Body of pancreas (tissue), 4 donors: ENCODE data around the gene ARHGAP24. TPM values are rescaled to one million over a fixed set of nuclear protein-coding genes. Genes with fewer than 3 reads are reported as not detected.

Experiments used
- ATAC-seq: fragments of 150-250 bp; one replicate; pipeline ENCODE4 v1.9.1; 2016
- DNase-seq, 4 donors: peaks; one replicate each; pipeline ENCODE4 v3.0.0-alpha.2; 2019
- H3K27ac ChIP-seq, 4 donors: fragments of 200-600 bp; sonication (generic); 1 replicate in 3 of 4; 2 replicates in 1 of 4; pipeline versions ENCODE4 v1.5.1 to v1.6.1; 2016 to 2019; ENCODE audit warnings: mild to moderate bottlenecking in 1 of 4, mixed read lengths in 1 of 4, moderate library complexity in 1 of 4
- H3K27me3 ChIP-seq, 2 donors: fragments of 200-600 bp; sonication (generic); one replicate each; pipeline ENCODE4 v1.6.0; 2016; ENCODE audit warnings: mild to moderate bottlenecking in 1 of 2
- H3K36me3 ChIP-seq, 2 donors: fragments of 200-600 bp; sonication (generic); replicated peaks in 1 of 2; 2 replicates each; pipeline ENCODE4 v1.5.1; 2016; ENCODE audit warnings: low read depth in 2 of 2; ENCODE audit not compliant: insufficient read depth in 1 of 2
- H3K4me1 ChIP-seq: fragments of 200-600 bp; sonication (generic); one replicate; pipeline ENCODE4 v1.6.0; 2016
- H3K4me3 ChIP-seq, 2 donors: fragments of 200-600 bp; sonication (generic); 1 replicate in 1 of 2; 2 replicates in 1 of 2; pipeline ENCODE4 v1.5.1; 2016 to 2019
- H3K9me3 ChIP-seq, 3 donors: fragments of 200-600 bp; sonication (generic); 1 replicate in 2 of 3; 2 replicates in 1 of 3; pipeline ENCODE4 v1.5.1; 2016
- CTCF ChIP-seq, 7 experiments: fragments of 450-650 bp in 4 of 7; fragments of 200-600 bp in 3 of 7; sonication (generic) in 3 of 7; IDR thresholded peaks; one replicate each; pipeline ENCODE4 v1.5.1; 2016 to 2019; ENCODE audit warnings: antibody characterized with exemption in 7 of 7
- POLR2A ChIP-seq, 3 donors: fragments of 450-650 bp; IDR thresholded peaks; one replicate each; pipeline ENCODE4 v1.6.1; 2016; ENCODE audit warnings: antibody characterized with exemption in 3 of 3, mild to moderate bottlenecking in 2 of 3
- WGBS, 2 donors: methylation state at CpG; one replicate each; pipeline ENCODE4 v1.1.5; 2017; 5-methylcytosine and 5-hydroxymethylcytosine counted together
- intact Hi-C: fragments of 100-400 bp; cut with DNase I; formaldehyde crosslinking; loops from one replicate; pipeline ENCODE4 v1.15.1; 2023
- total RNA-seq, 2 donors: library from RNA; depleted of rRNA; stranded (reverse); fragments of >200 nt; gene quantifications; one replicate each; pipeline ENCODE4 v1.1.0, GENCODE V29; 2016

ARHGAP24 gene
- total RNA-seq, 2 donors from 2014 or later: 43.3 to 113 TPM

GRCh38 chr4:85637778-85638177 lies 162.8 kb downstream of the ARHGAP24 start:
- Histone ChIP-seq H3K9me3 (no peaks in the 10 kb centered on the region), H3K36me3 (no peaks in the 10 kb centered on the region), H3K27ac (no peak overlapping the region), H3K4me1 (peaks cover 4% of the 10 kb centered on the region), H3K4me3 (no peak overlapping the region), H3K27me3 (no peaks in the 10 kb centered on the region)
- DNase-seq: no peak
- 89 to 97% methylated on average over 2 of the region's 2 CpGs for WGBS, 2 donors
- TF ChIP-seq CTCF (IDR thresholded peaks at IDR 0.05): no peak
- TF ChIP-seq POLR2A (IDR thresholded peaks at IDR 0.05): no peak
- no peak for ATAC-seq
- intact Hi-C loops: no loop called here

- Histone ChIP-seq H3K27ac (no peak overlapping the region), H3K9me3 (no peaks in the 10 kb centered on the region), H3K4me1 (no peaks in the 10 kb centered on the region), H3K27me3 (no peaks in the 10 kb centered on the region), H3K36me3 (no peaks in the 10 kb centered on the region), H3K4me3 (no peak overlapping the region)
- TF ChIP-seq CTCF (IDR thresholded peaks at IDR 0.05) (no peak), POLR2A (IDR thresholded peaks at IDR 0.05) (no peak)
- WGBS, 2 donors: 75% methylated on average over 4 of the region's 4 CpGs
- no peak for DNase-seq
- intact Hi-C loops: no loop called here
- ATAC-seq: no peak
These were observed 165.0 kb downstream of the ARHGAP24 start for GRCh38 chr4:85639946-85640345.

GRCh38 chr4:85642356-85643100 lies 167.6 kb downstream of the ARHGAP24 start:
- no peak for DNase-seq

GRCh38 chr4:85644061-85644460 lies 169.1 kb downstream of the ARHGAP24 start:
- Histone ChIP-seq H3K27ac (no peak overlapping the region), H3K27me3 (no peaks in the 10 kb centered on the region), H3K4me3 (no peak overlapping the region), H3K9me3 (no peaks in the 10 kb centered on the region), H3K36me3 (no peaks in the 10 kb centered on the region), H3K4me1 (no peaks in the 10 kb centered on the region)
- intact Hi-C loops: no loop called here
- DNase-seq: no peak
- 73 to 89% methylated on average over 2 of the region's 2 CpGs for WGBS, 2 donors
- no peak for ATAC-seq
- TF ChIP-seq CTCF (IDR thresholded peaks at IDR 0.05): no peak
- no peak for TF ChIP-seq POLR2A (IDR thresholded peaks at IDR 0.05)

More at GRCh38 chr4:85642356-85643100, 167.6 kb downstream of the ARHGAP24 start:
- Histone ChIP-seq H3K9me3 (no peaks in the 10 kb centered on the region), H3K27ac (no peak overlapping the region), H3K4me1 (no peaks in the 10 kb centered on the region), H3K4me3 (no peak overlapping the region), H3K27me3 (no peaks in the 10 kb centered on the region), H3K36me3 (no peaks in the 10 kb centered on the region)
- intact Hi-C loops: no loop called here
- ATAC-seq: no peak
- TF ChIP-seq CTCF (IDR thresholded peaks at IDR 0.05): no peak
- no peak for TF ChIP-seq POLR2A (IDR thresholded peaks at IDR 0.05)
- WGBS, 2 donors: 94 to 95% methylated on average over 7 of the region's 7 CpGs

GRCh38 chr4:85650908-85651307 lies 176.0 kb downstream of the ARHGAP24 start:
- Histone ChIP-seq H3K4me3 (no peak overlapping the region), H3K4me1 (peaks cover 15% of the 10 kb centered on the region), H3K27me3 (no peaks in the 10 kb centered on the region), H3K9me3 (no peaks in the 10 kb centered on the region), H3K27ac (peak overlapping the region in 3 of 4 donors; percentile 57 to 61 (median 60)), H3K36me3 (no peaks in the 10 kb centered on the region)
- WGBS, 2 donors: 36 to 39% methylated on average over 4 of the region's 4 CpGs
- peak; percentile 34 to 65 (median 52) for DNase-seq
- intact Hi-C loops: no loop called here
- ATAC-seq: peak; percentile 94
- TF ChIP-seq POLR2A (IDR thresholded peaks at IDR 0.05) (no peak), CTCF (IDR thresholded peaks at IDR 0.05) (no peak)
